ENCODE results near the gene HSPA4.

Gene HSPA4

GRCh38 chr5:133072021-133072420 is 20.2 kb downstream of the HSPA4 start:
- TF ChIP-seq GATA2 (IDR thresholded peaks at IDR 0.05; ENCODE audit: low read depth, low read length) (no peak), GATA3 (IDR thresholded peaks at IDR 0.05; ENCODE audit: low read depth, low read length) (no peak)

DNA sequence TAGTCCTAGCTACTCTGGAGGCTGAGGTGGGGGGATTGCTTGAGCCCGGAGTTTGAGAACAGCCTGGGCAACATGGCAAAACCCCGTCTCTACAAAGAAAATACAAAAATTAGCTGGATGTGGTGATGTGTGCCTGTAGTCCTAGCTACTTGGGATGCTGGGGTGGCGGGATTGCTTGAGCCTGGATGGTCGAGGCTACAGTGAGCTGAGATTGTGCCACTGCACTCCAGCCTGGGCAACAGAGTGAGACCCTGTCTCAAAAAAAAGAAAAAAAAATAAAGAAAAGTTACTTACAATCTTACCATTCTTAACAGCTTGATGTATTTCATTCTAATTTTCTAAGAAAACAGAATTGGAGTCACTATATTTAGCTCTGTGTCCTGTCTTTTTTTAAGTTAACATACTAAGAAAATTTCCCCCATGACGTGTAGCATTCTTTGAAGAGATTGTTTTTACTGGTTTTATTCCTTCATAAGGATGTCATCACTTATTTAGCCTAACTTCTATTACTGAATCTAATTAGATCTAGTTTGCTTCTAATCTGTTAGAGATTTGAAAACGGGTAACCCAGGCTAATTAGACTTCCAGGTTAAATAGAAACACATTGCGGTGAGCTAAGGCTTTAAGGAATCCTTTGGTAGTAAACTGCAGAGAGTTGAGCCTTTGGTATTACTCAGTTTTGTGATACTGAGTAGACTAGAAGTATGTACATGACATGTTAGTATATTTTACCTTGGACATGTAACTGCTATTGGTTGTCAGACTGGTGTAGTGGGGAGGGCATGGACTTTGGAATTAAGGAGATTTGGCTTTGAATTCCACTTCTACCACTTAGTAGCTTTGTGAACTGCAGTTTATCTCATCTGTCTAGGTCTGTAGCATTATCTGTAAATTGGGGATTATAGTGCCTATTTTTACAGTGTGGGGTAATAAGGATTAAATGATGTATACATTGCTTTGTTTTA is 24.0 kb downstream of the HSPA4 start:
- TF ChIP-seq GATA2 (IDR thresholded peaks at IDR 0.05; ENCODE audit: low read depth, low read length), result no peak
- no peak for TF ChIP-seq GATA3 (IDR thresholded peaks at IDR 0.05; ENCODE audit: low read depth, low read length)

DNA sequence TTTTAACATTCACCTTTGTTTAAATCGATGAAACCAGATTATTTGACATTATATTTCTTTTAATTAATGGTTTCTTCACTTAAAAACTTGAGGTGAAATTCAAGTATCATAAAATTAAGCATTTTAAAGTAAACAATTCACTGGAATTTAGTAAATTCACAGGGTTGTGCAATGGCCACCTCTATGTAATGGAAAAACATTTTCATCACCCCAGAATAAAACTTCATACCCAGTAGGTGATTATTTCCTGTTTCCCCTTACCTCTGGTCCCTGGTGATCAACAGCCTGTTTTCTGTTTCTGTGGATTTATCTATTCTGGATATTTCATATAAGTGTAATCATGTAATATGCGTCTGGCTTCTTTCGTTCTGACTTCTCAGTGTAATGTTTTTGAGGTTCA is 27.2 kb downstream of the HSPA4 start:
- TF ChIP-seq GATA2 (IDR thresholded peaks at IDR 0.05; ENCODE audit: low read depth, low read length), result no peak
- TF ChIP-seq GATA3 (IDR thresholded peaks at IDR 0.05; ENCODE audit: low read depth, low read length), result no peak

GRCh38 chr5:133081036-133081435 is 29.2 kb downstream of the HSPA4 start:
- TF ChIP-seq GATA2 (IDR thresholded peaks at IDR 0.05; ENCODE audit: low read depth, low read length), result no peak
- TF ChIP-seq GATA3 (IDR thresholded peaks at IDR 0.05; ENCODE audit: low read depth, low read length), result no peak

DNA sequence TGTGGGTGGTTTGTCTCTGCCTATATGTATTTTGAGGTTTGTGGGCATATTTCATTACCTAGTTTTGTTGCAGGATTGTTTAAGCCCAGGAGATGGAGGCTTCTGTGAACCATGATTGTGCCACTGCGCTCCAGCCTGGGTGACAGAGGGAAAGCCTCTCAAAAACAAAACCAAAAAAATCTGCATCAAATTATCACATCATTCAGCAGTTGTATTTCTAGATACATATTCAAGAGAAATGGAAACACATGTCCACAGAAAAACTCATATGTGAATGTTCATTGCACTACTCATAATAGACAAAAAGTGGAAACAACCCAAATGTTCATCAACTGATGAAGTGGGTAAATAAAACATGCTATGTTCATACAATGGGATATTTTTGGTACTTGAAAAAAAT is 29.9 kb downstream of the HSPA4 start:
- TF ChIP-seq GATA3 (IDR thresholded peaks at IDR 0.05; ENCODE audit: low read depth, low read length) (no peak), GATA2 (IDR thresholded peaks at IDR 0.05; ENCODE audit: low read depth, low read length) (no peak)

DNA sequence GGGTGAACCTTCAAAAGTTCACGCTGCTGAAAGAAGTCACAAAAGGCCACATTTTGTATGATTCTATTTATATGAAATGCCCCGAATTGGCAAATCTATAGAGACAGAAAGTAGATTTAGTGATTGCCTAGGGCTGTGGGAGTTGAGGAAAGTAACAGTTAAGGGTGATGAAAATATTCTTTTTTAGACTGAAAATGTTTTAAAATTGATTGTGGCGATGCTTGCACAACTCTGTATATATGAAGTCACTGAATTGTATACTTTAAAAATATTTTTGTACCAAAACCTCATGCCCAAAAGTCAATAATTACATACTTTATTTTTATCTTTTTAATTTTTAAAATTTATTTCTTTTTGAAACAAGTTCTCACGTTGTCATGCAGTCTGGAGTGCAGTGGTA is 30.3 kb downstream of the HSPA4 start:
- TF ChIP-seq GATA3 (IDR thresholded peaks at IDR 0.05; ENCODE audit: low read depth, low read length) (no peak), GATA2 (IDR thresholded peaks at IDR 0.05; ENCODE audit: low read depth, low read length) (no peak)

DNA sequence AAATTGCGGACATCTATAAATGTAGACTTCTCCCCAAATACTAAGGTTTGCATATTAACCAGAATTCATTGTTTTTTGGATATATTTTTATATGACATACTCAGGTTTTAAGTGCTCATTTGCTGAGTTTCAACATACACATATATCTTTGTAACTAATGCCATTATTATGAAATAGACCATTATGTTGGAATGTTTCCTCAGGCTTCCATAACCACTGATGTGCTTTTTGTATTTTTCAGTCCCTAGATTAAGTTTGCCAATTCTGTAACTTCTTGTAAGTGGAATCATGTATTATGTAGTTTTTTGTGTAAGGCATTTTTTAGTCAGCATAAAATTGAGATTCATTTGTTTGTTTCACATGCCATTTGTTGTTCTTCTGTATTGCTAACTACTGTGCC is 32.1 kb downstream of the HSPA4 start:
- no peak for TF ChIP-seq GATA2 (IDR thresholded peaks at IDR 0.05; ENCODE audit: low read depth, low read length)
- TF ChIP-seq GATA3 (IDR thresholded peaks at IDR 0.05; ENCODE audit: low read depth, low read length), result no peak

DNA sequence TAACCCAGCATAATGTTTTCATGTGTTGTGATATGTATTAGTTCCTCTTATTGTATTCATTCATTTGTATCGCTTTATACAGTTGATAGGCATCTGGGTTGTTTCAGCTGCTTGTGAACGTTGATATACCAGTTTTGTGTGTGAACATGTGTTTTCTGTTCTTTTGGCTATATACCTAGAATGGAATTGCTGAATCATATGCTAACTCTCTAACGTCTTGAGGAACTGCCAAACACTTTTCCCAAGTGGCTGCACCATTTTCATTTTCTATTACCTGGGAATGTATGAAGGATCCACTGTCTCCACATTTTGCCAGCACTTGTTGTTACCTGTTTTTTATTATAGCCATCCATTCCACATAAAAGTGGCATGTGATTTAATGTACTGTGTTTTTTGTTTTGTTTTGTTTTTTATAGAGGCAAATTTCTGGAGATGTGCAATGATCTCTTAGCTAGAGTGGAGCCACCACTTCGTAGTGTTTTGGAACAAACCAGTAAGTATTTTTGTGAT is 34.6 kb downstream of the HSPA4 start:
- TF ChIP-seq GATA2 (IDR thresholded peaks at IDR 0.05; ENCODE audit: low read depth, low read length) (no peak), GATA3 (IDR thresholded peaks at IDR 0.05; ENCODE audit: low read depth, low read length) (no peak)

- TF ChIP-seq GATA3 (IDR thresholded peaks at IDR 0.05; ENCODE audit: low read depth, low read length), result no peak
- no peak for TF ChIP-seq GATA2 (IDR thresholded peaks at IDR 0.05; ENCODE audit: low read depth, low read length)
Observed at GRCh38 chr5:133088064-133088463, 36.3 kb downstream of the HSPA4 start.

DNA sequence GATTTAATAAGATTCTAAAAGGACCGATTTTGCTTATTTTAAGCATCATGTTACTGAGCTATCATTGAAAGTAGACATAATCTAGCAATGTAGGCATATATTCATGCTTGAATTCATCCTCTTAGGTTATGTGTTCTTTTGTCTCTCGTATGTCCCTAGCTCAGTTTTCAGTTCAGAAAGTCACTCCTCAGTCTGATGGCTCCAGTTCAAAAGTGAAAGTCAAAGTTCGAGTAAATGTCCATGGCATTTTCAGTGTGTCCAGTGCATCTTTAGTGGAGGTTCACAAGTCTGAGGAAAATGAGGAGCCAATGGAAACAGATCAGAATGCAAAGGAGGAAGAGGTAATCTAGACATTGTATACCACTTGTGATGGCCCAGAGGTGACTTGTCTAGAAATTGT is 39.2 kb downstream of the HSPA4 start:
- TF ChIP-seq GATA2 (IDR thresholded peaks at IDR 0.05; ENCODE audit: low read depth, low read length) (no peak), GATA3 (IDR thresholded peaks at IDR 0.05; ENCODE audit: low read depth, low read length) (no peak)

GRCh38 chr5:133106343-133106742 is 54.5 kb downstream of the HSPA4 start:
- no peak for TF ChIP-seq GATA2 (IDR thresholded peaks at IDR 0.05; ENCODE audit: low read depth, low read length)
- TF ChIP-seq GATA3 (IDR thresholded peaks at IDR 0.05; ENCODE audit: low read depth, low read length), result no peak

- TF ChIP-seq GATA2 (IDR thresholded peaks at IDR 0.05; ENCODE audit: low read depth, low read length) (no peak), GATA3 (IDR thresholded peaks at IDR 0.05; ENCODE audit: low read depth, low read length) (no peak)
Observed at GRCh38 chr5:133106761-133107572, 55.2 kb downstream of the HSPA4 start.

DNA sequence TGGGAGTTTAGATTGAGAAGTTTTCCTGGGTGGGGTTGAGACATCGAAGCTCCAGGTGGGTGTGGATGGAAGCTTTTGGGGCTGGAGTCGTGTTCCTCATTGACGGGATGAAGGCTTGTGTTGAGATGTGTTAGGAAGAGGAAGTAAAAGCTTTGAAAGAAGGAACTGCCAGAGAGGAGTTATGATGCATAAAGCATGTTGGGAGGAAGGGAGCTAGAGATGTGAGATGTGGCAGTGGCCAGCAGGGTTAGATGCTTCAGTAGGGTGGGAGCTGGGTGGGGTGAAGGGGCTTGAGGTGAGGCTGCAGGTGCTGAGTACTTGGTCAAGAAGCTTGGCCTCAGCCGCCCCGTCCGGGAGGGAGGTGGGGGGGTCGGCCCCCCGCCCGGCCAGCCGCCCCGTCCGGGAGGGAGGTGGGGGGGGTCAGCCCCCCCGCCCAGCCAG is 56.7 kb downstream of the HSPA4 start:
- no peak for TF ChIP-seq GATA3 (IDR thresholded peaks at IDR 0.05; ENCODE audit: low read depth, low read length)
- TF ChIP-seq GATA2 (IDR thresholded peaks at IDR 0.05; ENCODE audit: low read depth, low read length), result no peak
